CD4-positive, alpha-beta memory T cell (primary cell): ENCODE measurements around the gene THTPA. TPM values are rescaled to one million over a fixed set of nuclear protein-coding genes. Genes with fewer than 3 reads are reported as not detected.
"Not testable (repeated sequence)": the region's sequence is repeated elsewhere in the genome, so short reads cannot be mapped to it uniquely, and the experiment has no call there.

ENCODE experiments used
- CTCF ChIA-PET: fragments of 350-600 bp; sonication (Branson Sonifier 250); formaldehyde crosslinking; loops from one replicate; lab custom pipeline; 2021; ENCODE audit warnings: inconsistent platforms; ENCODE audit not compliant: partially characterized antibody; lab: Charles Lee
- POLR2A ChIA-PET: fragments of 350-600 bp; sonication (Branson Sonifier 250); formaldehyde crosslinking; loops from one replicate; lab custom pipeline; 2021; ENCODE audit not compliant: partially characterized antibody; lab: Charles Lee
- DNase-seq, 5 donors: peaks; one replicate each; pipeline versions ENCODE4 v3.0.0 to v3.0.0-alpha.2; 2020 to 2022; ENCODE audit warnings: mixed read lengths in 1 of 5
- H3K27ac ChIP-seq: one replicate; pipeline ENCODE4 v1.7.0; 2013; ENCODE audit warnings: low read depth, low read length
- H3K27me3 ChIP-seq: 2 replicates; pipeline ENCODE4 v1.7.0; 2013; ENCODE audit warnings: mild to moderate bottlenecking, low read length, moderate library complexity; ENCODE audit not compliant: insufficient read depth
- H3K36me3 ChIP-seq: 2 replicates; pipeline ENCODE4 v1.7.0; 2013; ENCODE audit warnings: mild to moderate bottlenecking, low read length, moderate library complexity; ENCODE audit not compliant: insufficient read depth
- H3K4me1 ChIP-seq: 2 replicates; pipeline ENCODE4 v1.7.0; 2013; ENCODE audit warnings: mild to moderate bottlenecking, low read length, moderate library complexity; ENCODE audit not compliant: insufficient read depth
- H3K4me3 ChIP-seq, 2 donors: one replicate each; pipeline ENCODE4 v1.7.0; 2013; ENCODE audit warnings: low read length in 2 of 2, mild to moderate bottlenecking in 1 of 2
- H3K9me3 ChIP-seq, 2 donors: one replicate each; pipeline ENCODE4 v1.7.0; 2013; ENCODE audit warnings: low read length in 2 of 2, control low read depth in 1 of 2; ENCODE audit not compliant: control insufficient read depth in 1 of 2
- H3K27ac Mint-ChIP-seq, 7 donors: one replicate each; pipeline ENCODE4 v1.8.0; 2020 to 2021; ENCODE audit warnings: mixed read lengths in 7 of 7, mild to moderate bottlenecking in 6 of 7, inconsistent platforms in 3 of 7, moderate library complexity in 3 of 7
- H3K27me3 Mint-ChIP-seq, 2 donors: one replicate each; pipeline ENCODE4 v1.8.0; 2020 to 2021; ENCODE audit warnings: mixed read lengths in 2 of 2
- H3K36me3 Mint-ChIP-seq, 2 donors: one replicate each; pipeline ENCODE4 v1.8.0; 2020 to 2021; ENCODE audit warnings: mixed read lengths in 2 of 2, inconsistent platforms in 1 of 2, mild to moderate bottlenecking in 1 of 2
- H3K4me1 Mint-ChIP-seq, 4 donors: one replicate each; pipeline ENCODE4 v1.8.0; 2020 to 2021; ENCODE audit warnings: mixed read lengths in 4 of 4, mild to moderate bottlenecking in 1 of 4
- H3K4me3 Mint-ChIP-seq, 8 donors: one replicate each; pipeline ENCODE4 v1.8.0; 2020 to 2021; ENCODE audit warnings: mixed read lengths in 8 of 8, mild to moderate bottlenecking in 7 of 8, moderate library complexity in 6 of 8, inconsistent platforms in 3 of 8
- H3K9me3 Mint-ChIP-seq, 8 donors: one replicate each; pipeline ENCODE4 v1.8.0; 2020 to 2021; ENCODE audit warnings: mixed read lengths in 8 of 8, mild to moderate bottlenecking in 5 of 8, inconsistent platforms in 3 of 8, moderate library complexity in 1 of 8
- intact Hi-C: fragments of 100-400 bp; cut with micrococcal nuclease; formaldehyde crosslinking; loops from one replicate; pipeline ENCODE4 v1.15.1; 2023
- polyA plus RNA-seq, 2 donors: library from polyadenylated mRNA; unstranded; fragments of 300-500 nt; fragmentation: Illumina TruSeq; gene quantifications; one replicate each; pipeline ENCODE4 v1.2.3, GENCODE V29; 2021
- total RNA-seq, 2 experiments: library from RNA; stranded (reverse); gene quantifications; one replicate each; pipeline ENCODE4 v1.2.3, GENCODE V29; 2021

The THTPA gene
- total and polyA plus RNA-seq, 4 experiments from 2014 or later = 10.9 to 26.2 (median 20.6) TPM

DNA sequence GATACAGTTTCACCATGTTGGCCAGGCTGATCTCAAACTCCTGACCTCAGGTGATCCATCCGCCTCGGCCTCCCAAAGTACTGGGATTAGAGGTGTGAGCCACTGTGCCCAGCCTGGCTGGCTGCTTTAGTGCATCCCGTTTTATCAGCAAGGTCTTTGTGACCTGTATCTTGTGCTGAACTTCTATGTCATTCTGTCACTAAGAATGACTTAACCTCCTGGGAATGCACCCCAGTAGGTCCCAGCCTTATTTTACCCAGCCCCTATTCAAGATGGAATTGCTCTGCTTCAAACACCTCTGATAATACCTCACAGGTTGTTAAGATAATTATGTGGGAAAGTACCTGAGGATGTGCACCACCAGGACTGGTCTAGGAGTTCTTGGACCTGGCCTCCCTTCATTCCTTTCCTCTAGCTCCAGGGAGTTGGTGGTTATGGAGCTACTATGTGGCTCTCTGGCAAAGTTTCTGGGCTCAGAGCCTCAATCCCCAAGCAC is 48.7 kb downstream of the THTPA start:
- ChIA-PET POLR2A (no interaction called here), CTCF (interaction anchor here (1.5 to 2.6 kb wide), 3 partner anchors 16 to 27 kb away, joined by 5 to 12 read pairs (median 6); no protein-coding TSS in a partner anchor)
- intact Hi-C loops = no loop called here
- no peaks in the 10 kb centered on the region for H3K27me3 ChIP-seq
- H3K4me1 ChIP-seq = peaks cover 10% of the 10 kb centered on the region
- Mint-ChIP-seq H3K27ac (no peak overlapping the region), H3K27me3 (peaks cover 0 to 2% of the 10 kb centered on the region in 2 donors), H3K4me3 (no peak overlapping the region), H3K36me3 (peaks cover 0 to 5% of the 10 kb centered on the region in 2 donors), H3K4me1 (peaks cover 10 to 17% (median 13%) of the 10 kb centered on the region in 4 donors), H3K9me3 (peaks cover 0 to 11% (median 3%) of the 10 kb centered on the region in 8 donors)
- H3K27ac ChIP-seq = no peak overlapping the region
- no peak overlapping the region for H3K4me3 ChIP-seq
- H3K36me3 ChIP-seq = no peaks in the 10 kb centered on the region
- no peaks in the 10 kb centered on the region for H3K9me3 ChIP-seq
- no peak for DNase-seq

DNA sequence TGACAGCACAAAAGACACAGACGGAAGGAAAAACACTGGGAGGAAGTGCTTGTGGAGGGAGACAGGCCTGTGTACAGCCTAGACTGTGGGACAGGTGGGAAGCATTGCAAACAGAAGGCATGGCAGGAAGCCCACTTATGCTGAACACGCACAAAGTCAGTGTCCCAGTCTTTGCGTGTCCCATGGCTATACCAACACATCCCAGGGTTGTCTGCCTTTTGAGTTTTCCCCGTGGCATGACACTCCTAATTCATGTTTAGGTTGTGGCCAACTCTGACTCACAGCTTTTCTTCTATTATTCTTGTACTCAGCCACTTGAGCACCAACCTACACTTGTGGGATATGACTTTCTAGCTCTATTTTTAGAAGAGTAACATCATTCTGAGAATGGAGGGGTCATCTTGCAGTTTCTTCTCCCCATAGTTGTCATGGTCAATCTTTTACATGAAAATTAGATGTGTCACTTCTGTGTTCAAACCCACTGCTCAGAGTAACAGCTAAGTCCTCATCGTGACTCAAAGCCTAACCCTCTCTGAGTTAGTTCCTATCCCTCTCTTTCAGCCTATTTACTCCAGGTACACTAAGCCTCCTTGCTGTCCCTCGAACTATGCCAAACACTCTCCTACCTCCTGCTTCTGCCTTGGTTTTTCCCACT is 50.0 kb downstream of the THTPA start:
- H3K4me1 ChIP-seq = peaks cover 23% of the 10 kb centered on the region
- H3K4me3 ChIP-seq = no peak overlapping the region
- no peaks in the 10 kb centered on the region for H3K27me3 ChIP-seq
- no peak overlapping the region for H3K27ac ChIP-seq
- DNase-seq = no peak
- POLR2A ChIA-PET = no interaction called here
- no peaks in the 10 kb centered on the region for H3K9me3 ChIP-seq
- intact Hi-C loops = no loop called here
- peak overlapping the region in 2 of 7 donors; percentile 1 to 28 for H3K27ac Mint-ChIP-seq
- H3K4me1 Mint-ChIP-seq = peaks cover 22 to 30% (median 25%) of the 10 kb centered on the region in 4 donors
- peaks cover 0 to 1% of the 10 kb centered on the region in 2 donors for H3K36me3 Mint-ChIP-seq
- no peak overlapping the region for H3K4me3 Mint-ChIP-seq
- no peaks in the 10 kb centered on the region for H3K36me3 ChIP-seq
- peaks cover 0 to 5% (median 2%) of the 10 kb centered on the region in 8 donors for H3K9me3 Mint-ChIP-seq
- CTCF ChIA-PET = interaction anchor here (1.6 to 2.6 kb wide), 3 partner anchors 17 to 325 kb away, joined by 4 to 12 read pairs (median 6); no protein-coding TSS in a partner anchor
- peaks cover 0 to 2% of the 10 kb centered on the region in 2 donors for H3K27me3 Mint-ChIP-seq

DNA sequence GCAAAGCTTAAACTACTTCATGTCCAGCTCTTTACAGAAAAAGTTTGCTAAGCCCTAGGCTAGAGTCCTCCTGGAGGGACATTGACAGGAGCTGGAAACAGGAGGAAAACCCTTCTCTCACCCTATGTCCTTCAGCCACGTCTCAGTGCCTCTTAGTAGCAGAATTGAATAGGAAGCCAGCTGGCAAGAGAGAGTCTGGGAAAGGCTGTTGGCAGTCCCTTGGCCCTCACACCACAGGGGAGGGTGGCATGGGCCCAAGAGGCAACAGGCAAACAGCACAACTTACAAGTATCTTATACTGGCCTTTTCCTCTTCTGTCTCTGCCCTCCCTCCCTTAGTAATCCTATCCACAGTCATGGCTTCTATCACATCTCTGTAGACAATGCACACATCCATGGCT is 52.4 kb downstream of the THTPA start:
- Mint-ChIP-seq H3K27ac (peak overlapping the region in 2 of 7 donors; percentile 43 to 74), H3K36me3 (peaks cover 0 to 1% of the 10 kb centered on the region in 2 donors), H3K4me1 (peaks cover 24 to 44% (median 30%) of the 10 kb centered on the region in 4 donors), H3K27me3 (peaks cover 0 to 2% of the 10 kb centered on the region in 2 donors), H3K9me3 (peaks cover 0 to 5% (median 2%) of the 10 kb centered on the region in 8 donors), H3K4me3 (no peak overlapping the region)
- no peaks in the 10 kb centered on the region for H3K36me3 ChIP-seq
- POLR2A ChIA-PET = no interaction called here
- intact Hi-C loops = no loop called here
- no peaks in the 10 kb centered on the region for H3K9me3 ChIP-seq
- H3K4me1 ChIP-seq = peaks cover 29% of the 10 kb centered on the region
- no peak for DNase-seq
- no peak overlapping the region for H3K4me3 ChIP-seq
- H3K27me3 ChIP-seq = no peaks in the 10 kb centered on the region
- CTCF ChIA-PET = interaction anchor here (0.8 to 1.1 kb wide), 2 partner anchors 24 to 27 kb away, joined by 3 to 5 read pairs; no protein-coding TSS in a partner anchor
- H3K27ac ChIP-seq = no peak overlapping the region

DNA sequence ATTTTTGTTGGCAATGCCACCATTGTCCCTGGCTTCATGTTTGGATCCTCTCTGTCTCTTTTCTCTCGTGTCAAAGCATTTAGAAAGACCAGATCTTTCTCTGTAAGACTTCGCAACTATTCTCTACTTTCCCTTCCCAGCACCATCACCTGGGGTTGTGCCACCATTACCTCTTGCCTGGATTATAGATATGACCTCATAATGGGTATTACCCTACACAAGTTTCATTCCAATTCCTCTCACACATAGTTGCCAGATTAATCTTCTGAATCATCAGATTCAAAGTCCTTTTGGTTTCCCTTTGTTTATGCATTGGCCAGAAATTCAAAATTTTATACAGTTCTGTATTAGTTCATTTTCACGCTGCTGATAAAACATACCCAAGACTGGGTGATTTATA is 52.9 kb downstream of the THTPA start:
- CTCF ChIA-PET = interaction anchor here (1.1 kb wide), 1 partner anchor 23 kb away, joined by 5 read pairs; no protein-coding TSS in a partner anchor
- H3K36me3 Mint-ChIP-seq = peaks cover 0 to 1% of the 10 kb centered on the region in 2 donors
- DNase-seq = no peak
- Histone ChIP-seq H3K27ac (no peak overlapping the region), H3K9me3 (no peaks in the 10 kb centered on the region), H3K36me3 (no peaks in the 10 kb centered on the region), H3K4me3 (no peak overlapping the region), H3K27me3 (no peaks in the 10 kb centered on the region), H3K4me1 (peaks cover 29% of the 10 kb centered on the region)
- H3K27me3 Mint-ChIP-seq = peaks cover 0 to 2% of the 10 kb centered on the region in 2 donors
- H3K4me3 Mint-ChIP-seq = peak overlapping the region in 2 of 8 donors; percentile 13 to 16
- intact Hi-C loops = no loop called here
- POLR2A ChIA-PET = no interaction called here
- peaks cover 0 to 5% (median 2%) of the 10 kb centered on the region in 8 donors for H3K9me3 Mint-ChIP-seq
- H3K27ac Mint-ChIP-seq = peak overlapping the region; percentile 15 to 97 (median 77)
- H3K4me1 Mint-ChIP-seq = peaks cover 24 to 44% (median 30%) of the 10 kb centered on the region in 4 donors

DNA sequence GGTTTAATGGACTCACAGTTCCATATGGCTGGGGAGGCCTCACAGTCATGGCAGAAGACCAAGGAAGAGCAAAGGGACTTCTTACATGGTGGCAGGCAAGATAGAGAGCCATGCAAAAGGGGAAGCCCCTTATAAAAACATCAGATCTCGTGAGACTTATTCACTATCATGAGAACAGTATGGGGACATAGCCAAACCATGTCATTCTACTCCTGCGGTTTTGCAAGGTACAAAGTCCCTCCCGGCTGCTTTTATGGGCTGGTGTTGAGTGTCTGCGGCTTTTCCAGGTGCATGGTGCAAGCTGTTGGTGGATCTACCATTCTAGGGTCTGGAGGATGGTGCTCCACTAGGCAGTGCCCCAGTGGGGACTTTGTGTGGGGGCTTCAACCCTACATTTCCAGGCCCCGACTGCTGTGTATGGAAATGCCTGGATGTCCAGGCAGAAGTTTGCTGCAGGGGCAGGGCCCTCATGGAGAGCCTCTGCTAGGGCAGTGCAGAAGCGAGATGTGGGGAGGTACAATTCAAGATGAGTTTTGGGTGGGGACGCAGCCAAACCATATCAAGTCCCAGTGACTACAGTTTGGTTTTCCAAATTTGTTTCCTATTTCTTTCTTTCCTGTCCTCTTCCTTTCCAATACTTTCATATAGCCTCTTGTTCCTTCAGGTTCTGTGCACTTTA is 53.5 kb downstream of the THTPA start:
- POLR2A ChIA-PET = interaction anchor here (1.5 to 1.6 kb wide), 2 partner anchors 22 to 43 kb away, joined by 5 to 6 read pairs; no protein-coding TSS in a partner anchor
- Mint-ChIP-seq H3K27ac (peak overlapping the region; percentile 77 to 97 (median 93)), H3K4me3 (peak overlapping the region in 7 of 8 donors; percentile 54 to 95 (median 87)), H3K4me1 (peaks cover 24 to 44% (median 30%) of the 10 kb centered on the region in 4 donors)
- Histone ChIP-seq H3K4me1 (peaks cover 29% of the 10 kb centered on the region), H3K27ac (peak overlapping the region; percentile 20)
- H3K4me3 ChIP-seq, H3K9me3 ChIP-seq, intact Hi-C loops, DNase-seq, H3K27me3 ChIP-seq, H3K36me3 Mint-ChIP-seq, H3K9me3 Mint-ChIP-seq, H3K27me3 Mint-ChIP-seq, H3K36me3 ChIP-seq: not testable (repeated sequence)
- CTCF ChIA-PET = interaction anchor here (1.8 to 6.3 kb wide), 4 partner anchors 9 to 50 kb away, joined by 6 to 87 read pairs (median 16); no protein-coding TSS in a partner anchor

Other genes starting within 250 kb of the THTPA start
- 1 to 10 TPM; 2.0 to 3.6 TPM for gene BCL2L2, start 249.4 kb upstream of the THTPA start, total RNA-seq
- not detected for gene BCL2L2, start 249.4 kb upstream of the THTPA start, polyA plus RNA-seq
- 100 to 1,000 TPM; 194 to 196 TPM for gene PABPN1, start 234.8 kb upstream of the THTPA start, total RNA-seq
- 100 to 1,000 TPM in 1 of 2 donors, 10 to 100 TPM in 1; 91.7 to 125 TPM for gene PABPN1, start 234.8 kb upstream of the THTPA start, polyA plus RNA-seq
- 10 to 100 TPM; 19.8 to 21.1 TPM for gene SLC22A17, start 203.4 kb upstream of the THTPA start, total RNA-seq
- 1 to 10 TPM; 2.9 to 3.9 TPM for gene SLC22A17, start 203.4 kb upstream of the THTPA start, polyA plus RNA-seq
- not detected for gene EFS, start 191.1 kb upstream of the THTPA start, total RNA-seq
- not detected for gene EFS, start 191.1 kb upstream of the THTPA start, polyA plus RNA-seq
- not detected for gene IL25, start 183.5 kb upstream of the THTPA start, total RNA-seq
- not detected for gene IL25, start 183.5 kb upstream of the THTPA start, polyA plus RNA-seq
- gene CMTM5, start 179.2 kb upstream of the THTPA start, total RNA-seq = not detected
- not detected for gene CMTM5, start 179.2 kb upstream of the THTPA start, polyA plus RNA-seq
- not detected for gene MYH6, start 148.0 kb upstream of the THTPA start, total RNA-seq
- gene MYH6, start 148.0 kb upstream of the THTPA start, polyA plus RNA-seq = not detected
- gene MYH7, start 120.6 kb upstream of the THTPA start, total RNA-seq = not detected
- gene MYH7, start 120.6 kb upstream of the THTPA start, polyA plus RNA-seq = not detected
- 10 to 100 TPM; 60.7 to 63.5 TPM for gene NGDN, start 86.6 kb upstream of the THTPA start, total RNA-seq
- gene NGDN, start 86.6 kb upstream of the THTPA start, polyA plus RNA-seq = 10 to 100 TPM; 61.0 to 95.1 TPM
- under 1 TPM; 0.35 to 0.36 TPM for gene ZFHX2, start 4.5 kb upstream of the THTPA start, total RNA-seq
- not detected for gene ZFHX2, start 4.5 kb upstream of the THTPA start, polyA plus RNA-seq
- 100 to 1,000 TPM; 492 to 498 TPM for gene AP1G2, start 11.5 kb downstream of the THTPA start, total RNA-seq
- gene AP1G2, start 11.5 kb downstream of the THTPA start, polyA plus RNA-seq = 100 to 1,000 TPM in 1 of 2 donors, 10 to 100 TPM in 1; 65.7 to 108 TPM
- gene JPH4, start 22.5 kb downstream of the THTPA start, total RNA-seq = not detected
- gene JPH4, start 22.5 kb downstream of the THTPA start, polyA plus RNA-seq = under 1 TPM in 1 of 2 donors, not detected in 1; 0.08 TPM
- not detected for gene DHRS2, start 80.1 kb downstream of the THTPA start, total RNA-seq
- gene DHRS2, start 80.1 kb downstream of the THTPA start, polyA plus RNA-seq = not detected